SK-N-SH treated with all-trans-retinoic acid at 6 μM for 48 hours (cell line): ENCODE measurements around the gene C2CD4C.

Experiments
- ATAC-seq: fragments of 200-7000 bp; cut with Tn5 transposase; 3 replicates; pipeline ENCODE4 v1.9.1; 2020; ENCODE audit warnings: mild to moderate bottlenecking, moderate library complexity
- ARNTL ChIP-seq: fragments of 450-650 bp; formaldehyde crosslinking; IDR thresholded peaks from 2 replicates; pipeline ENCODE4 v1.5.0; 2020; ENCODE audit warnings: low read depth, mild to moderate bottlenecking, moderate library complexity, borderline replicate concordance
- BACH2 ChIP-seq: fragments of 250-450 bp; sonication (Bioruptor Pico); IDR thresholded peaks from 2 replicates; pipeline ENCODE4 v1.9.0; 2021; ENCODE audit warnings: mild to moderate bottlenecking, borderline replicate concordance
- CSDC2 ChIP-seq: fragments of 250-450 bp; sonication (Bioruptor Pico); IDR thresholded peaks from 2 replicates; pipeline ENCODE4 v1.5.0; 2020; ENCODE audit warnings: mild to moderate bottlenecking, moderate library complexity
- ESRRG ChIP-seq: fragments of 250-450 bp; sonication (Bioruptor Pico); IDR thresholded peaks from 2 replicates; pipeline ENCODE4 v1.6.1; 2021; ENCODE audit warnings: mild to moderate bottlenecking
- ISL1 ChIP-seq: fragments of 250-450 bp; sonication (Bioruptor Pico); IDR thresholded peaks from 2 replicates; pipeline ENCODE4 v2.1.2; 2022; ENCODE audit warnings: mild to moderate bottlenecking, moderate library complexity
- OSR1 ChIP-seq: fragments of 250-450 bp; sonication (Bioruptor Pico); IDR thresholded peaks from 2 replicates; pipeline ENCODE4 v1.8.0; 2022; ENCODE audit warnings: moderate library complexity, mild to moderate bottlenecking, inconsistent platforms
- RARB ChIP-seq: fragments of 250-450 bp; sonication (Bioruptor Pico); IDR thresholded peaks from 2 replicates; pipeline ENCODE4 v1.8.0; 2021; ENCODE audit warnings: mild to moderate bottlenecking, moderate library complexity
- SNAI2 ChIP-seq: fragments of 250-450 bp; sonication (Bioruptor Pico); IDR thresholded peaks from 2 replicates; pipeline ENCODE4 v1.5.0; 2020; ENCODE audit warnings: mild to moderate bottlenecking, moderate library complexity
- TCF4 ChIP-seq: fragments of 250-450 bp; sonication (Bioruptor Pico); IDR thresholded peaks from 2 replicates; pipeline ENCODE4 v1.8.0; 2021; ENCODE audit warnings: mild to moderate bottlenecking, moderate library complexity, borderline replicate concordance
- TOX ChIP-seq: fragments of 250-450 bp; sonication (Bioruptor Pico); IDR thresholded peaks from 2 replicates; pipeline ENCODE4 v1.8.0; 2021; ENCODE audit warnings: mild to moderate bottlenecking, moderate library complexity, borderline replicate concordance
- ZC3H10 ChIP-seq: fragments of 250-450 bp; sonication (Bioruptor Pico); IDR thresholded peaks from 2 replicates; pipeline ENCODE4 v1.5.1; 2021; ENCODE audit warnings: mild to moderate bottlenecking, moderate library complexity
- ZFP3 ChIP-seq: fragments of 250-450 bp; sonication (Bioruptor Pico); IDR thresholded peaks from 2 replicates; pipeline ENCODE4 v1.5.0; 2020; ENCODE audit warnings: mild to moderate bottlenecking, moderate library complexity
- ZFP30 ChIP-seq: fragments of 450-650 bp; formaldehyde crosslinking; IDR thresholded peaks from 2 replicates; pipeline ENCODE4 v1.5.0; 2022; ENCODE audit warnings: mild to moderate bottlenecking, moderate library complexity
- ZNF565 ChIP-seq: fragments of 450-650 bp; formaldehyde crosslinking; conservative IDR thresholded peaks from 2 replicates; pipeline ENCODE4 v1.5.0; 2020; ENCODE audit warnings: low read depth, mild to moderate bottlenecking, moderate library complexity
- ZNF70 ChIP-seq: fragments of 450-650 bp; formaldehyde crosslinking; IDR thresholded peaks from 2 replicates; pipeline ENCODE4 v1.5.0; 2020; ENCODE audit warnings: mild to moderate bottlenecking, moderate library complexity
- ZNF8 ChIP-seq: fragments of 450-650 bp; formaldehyde crosslinking; IDR thresholded peaks from 2 replicates; pipeline ENCODE4 v1.5.0; 2020; ENCODE audit warnings: mild to moderate bottlenecking, moderate library complexity
- TF ChIP-seq, protein P1 (sequence below): fragments of 250-450 bp; sonication (Bioruptor Pico); IDR thresholded peaks from 2 replicates; pipeline ENCODE4 v1.8.0; 2021; ENCODE audit warnings: low read depth, mild to moderate bottlenecking, moderate library complexity, borderline replicate concordance
- TF ChIP-seq, protein P2 (sequence below): fragments of 250-450 bp; sonication (Bioruptor Pico); IDR thresholded peaks from 2 replicates; pipeline ENCODE4 v1.5.1; 2021; ENCODE audit warnings: mild to moderate bottlenecking, moderate library complexity
- TF ChIP-seq, protein P3 (sequence below): fragments of 250-450 bp; sonication (Bioruptor Pico); IDR thresholded peaks from 2 replicates; pipeline ENCODE4 v1.5.0; 2020; ENCODE audit warnings: mild to moderate bottlenecking, moderate library complexity
- TF ChIP-seq, protein P4 (sequence below): fragments of 250-450 bp; sonication (Bioruptor Pico); IDR thresholded peaks from 2 replicates; pipeline ENCODE4 v1.5.1; 2020; ENCODE audit warnings: low read depth, mild to moderate bottlenecking, moderate library complexity
- TF ChIP-seq, protein P5 (sequence below): fragments of 250-450 bp; sonication (Bioruptor Pico); IDR thresholded peaks from 2 replicates; pipeline ENCODE4 v1.8.0; 2020; ENCODE audit warnings: mild to moderate bottlenecking, moderate library complexity, borderline replicate concordance

C2CD4C gene

DNA sequence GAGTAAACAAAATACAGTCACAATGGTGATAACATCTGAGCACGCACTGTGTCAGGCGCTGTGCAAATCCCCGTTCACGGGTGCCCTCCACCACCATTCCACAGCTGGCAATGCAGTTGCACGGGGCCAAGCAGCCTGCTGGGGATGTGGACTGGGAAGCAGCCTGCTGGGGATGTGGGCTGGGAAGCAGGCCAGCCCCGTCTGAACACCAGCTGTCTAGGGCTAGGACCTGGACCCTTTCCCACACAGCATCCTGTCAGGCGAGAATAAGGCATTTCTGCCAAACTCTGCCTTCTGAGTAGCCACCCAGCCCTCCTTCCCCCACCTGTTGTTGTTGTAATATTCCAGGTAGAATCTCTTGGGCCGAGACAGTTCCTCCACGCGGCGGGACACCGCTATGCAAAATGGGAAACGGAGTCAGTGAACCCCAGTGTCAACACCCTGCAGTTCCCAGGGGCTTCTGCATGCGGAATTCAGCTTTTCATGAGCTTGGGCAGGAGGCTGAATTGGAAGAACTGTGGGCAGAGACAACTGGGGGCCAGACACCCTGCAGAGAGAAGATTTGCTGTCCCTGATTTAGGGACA, 36.5 kb downstream of the C2CD4C start:
- TF ChIP-seq RARB (CRISPR knock-in tag) (no peak), TCF4 (CRISPR knock-in tag) (no peak), ZFP30 (no peak), ZC3H10 (CRISPR knock-in tag) (no peak), ESRRG (CRISPR knock-in tag) (no peak), OSR1 (no peak), BACH2 (CRISPR knock-in tag) (no peak), ZNF8 (no peak), ZFP3 (no peak), SNAI2 (CRISPR knock-in tag) (no peak), ISL1 (no peak), ARNTL (no peak), TOX (CRISPR knock-in tag) (no peak), CSDC2 (CRISPR knock-in tag) (no peak), ZNF70 (no peak), ZNF565 (CRISPR knock-in tag) (no peak)
- TF ChIP-seq, protein P1, sequence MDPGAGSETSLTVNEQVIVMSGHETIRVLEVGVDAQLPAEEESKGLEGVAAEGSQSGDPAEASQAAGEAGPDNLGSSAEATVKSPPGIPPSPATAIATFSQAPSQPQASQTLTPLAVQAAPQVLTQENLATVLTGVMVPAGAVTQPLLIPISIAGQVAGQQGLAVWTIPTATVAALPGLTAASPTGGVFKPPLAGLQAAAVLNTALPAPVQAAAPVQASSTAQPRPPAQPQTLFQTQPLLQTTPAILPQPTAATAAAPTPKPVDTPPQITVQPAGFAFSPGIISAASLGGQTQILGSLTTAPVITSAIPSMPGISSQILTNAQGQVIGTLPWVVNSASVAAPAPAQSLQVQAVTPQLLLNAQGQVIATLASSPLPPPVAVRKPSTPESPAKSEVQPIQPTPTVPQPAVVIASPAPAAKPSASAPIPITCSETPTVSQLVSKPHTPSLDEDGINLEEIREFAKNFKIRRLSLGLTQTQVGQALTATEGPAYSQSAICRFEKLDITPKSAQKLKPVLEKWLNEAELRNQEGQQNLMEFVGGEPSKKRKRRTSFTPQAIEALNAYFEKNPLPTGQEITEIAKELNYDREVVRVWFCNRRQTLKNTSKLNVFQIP (CRISPR knock-in tag) = no peak
- TF ChIP-seq, protein P2, sequence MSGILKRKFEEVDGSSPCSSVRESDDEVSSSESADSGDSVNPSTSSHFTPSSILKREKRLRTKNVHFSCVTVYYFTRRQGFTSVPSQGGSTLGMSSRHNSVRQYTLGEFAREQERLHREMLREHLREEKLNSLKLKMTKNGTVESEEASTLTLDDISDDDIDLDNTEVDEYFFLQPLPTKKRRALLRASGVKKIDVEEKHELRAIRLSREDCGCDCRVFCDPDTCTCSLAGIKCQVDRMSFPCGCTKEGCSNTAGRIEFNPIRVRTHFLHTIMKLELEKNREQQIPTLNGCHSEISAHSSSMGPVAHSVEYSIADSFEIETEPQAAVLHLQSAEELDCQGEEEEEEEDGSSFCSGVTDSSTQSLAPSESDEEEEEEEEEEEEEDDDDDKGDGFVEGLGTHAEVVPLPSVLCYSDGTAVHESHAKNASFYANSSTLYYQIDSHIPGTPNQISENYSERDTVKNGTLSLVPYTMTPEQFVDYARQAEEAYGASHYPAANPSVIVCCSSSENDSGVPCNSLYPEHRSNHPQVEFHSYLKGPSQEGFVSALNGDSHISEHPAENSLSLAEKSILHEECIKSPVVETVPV (CRISPR knock-in tag) = no peak
- TF ChIP-seq, protein P3, sequence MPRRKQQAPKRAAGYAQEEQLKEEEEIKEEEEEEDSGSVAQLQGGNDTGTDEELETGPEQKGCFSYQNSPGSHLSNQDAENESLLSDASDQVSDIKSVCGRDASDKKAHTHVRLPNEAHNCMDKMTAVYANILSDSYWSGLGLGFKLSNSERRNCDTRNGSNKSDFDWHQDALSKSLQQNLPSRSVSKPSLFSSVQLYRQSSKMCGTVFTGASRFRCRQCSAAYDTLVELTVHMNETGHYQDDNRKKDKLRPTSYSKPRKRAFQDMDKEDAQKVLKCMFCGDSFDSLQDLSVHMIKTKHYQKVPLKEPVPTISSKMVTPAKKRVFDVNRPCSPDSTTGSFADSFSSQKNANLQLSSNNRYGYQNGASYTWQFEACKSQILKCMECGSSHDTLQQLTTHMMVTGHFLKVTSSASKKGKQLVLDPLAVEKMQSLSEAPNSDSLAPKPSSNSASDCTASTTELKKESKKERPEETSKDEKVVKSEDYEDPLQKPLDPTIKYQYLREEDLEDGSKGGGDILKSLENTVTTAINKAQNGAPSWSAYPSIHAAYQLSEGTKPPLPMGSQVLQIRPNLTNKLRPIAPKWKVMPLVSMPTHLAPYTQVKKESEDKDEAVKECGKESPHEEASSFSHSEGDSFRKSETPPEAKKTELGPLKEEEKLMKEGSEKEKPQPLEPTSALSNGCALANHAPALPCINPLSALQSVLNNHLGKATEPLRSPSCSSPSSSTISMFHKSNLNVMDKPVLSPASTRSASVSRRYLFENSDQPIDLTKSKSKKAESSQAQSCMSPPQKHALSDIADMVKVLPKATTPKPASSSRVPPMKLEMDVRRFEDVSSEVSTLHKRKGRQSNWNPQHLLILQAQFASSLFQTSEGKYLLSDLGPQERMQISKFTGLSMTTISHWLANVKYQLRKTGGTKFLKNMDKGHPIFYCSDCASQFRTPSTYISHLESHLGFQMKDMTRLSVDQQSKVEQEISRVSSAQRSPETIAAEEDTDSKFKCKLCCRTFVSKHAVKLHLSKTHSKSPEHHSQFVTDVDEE (CRISPR knock-in tag) = no peak
- TF ChIP-seq, protein P4, sequence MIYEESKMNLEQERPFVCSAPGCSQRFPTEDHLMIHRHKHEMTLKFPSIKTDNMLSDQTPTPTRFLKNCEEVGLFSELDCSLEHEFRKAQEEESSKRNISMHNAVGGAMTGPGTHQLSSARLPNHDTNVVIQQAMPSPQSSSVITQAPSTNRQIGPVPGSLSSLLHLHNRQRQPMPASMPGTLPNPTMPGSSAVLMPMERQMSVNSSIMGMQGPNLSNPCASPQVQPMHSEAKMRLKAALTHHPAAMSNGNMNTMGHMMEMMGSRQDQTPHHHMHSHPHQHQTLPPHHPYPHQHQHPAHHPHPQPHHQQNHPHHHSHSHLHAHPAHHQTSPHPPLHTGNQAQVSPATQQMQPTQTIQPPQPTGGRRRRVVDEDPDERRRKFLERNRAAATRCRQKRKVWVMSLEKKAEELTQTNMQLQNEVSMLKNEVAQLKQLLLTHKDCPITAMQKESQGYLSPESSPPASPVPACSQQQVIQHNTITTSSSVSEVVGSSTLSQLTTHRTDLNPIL (CRISPR knock-in tag) = no peak
- peak; percentile 28; the same call in 1 of the 3 replicates for ATAC-seq

DNA sequence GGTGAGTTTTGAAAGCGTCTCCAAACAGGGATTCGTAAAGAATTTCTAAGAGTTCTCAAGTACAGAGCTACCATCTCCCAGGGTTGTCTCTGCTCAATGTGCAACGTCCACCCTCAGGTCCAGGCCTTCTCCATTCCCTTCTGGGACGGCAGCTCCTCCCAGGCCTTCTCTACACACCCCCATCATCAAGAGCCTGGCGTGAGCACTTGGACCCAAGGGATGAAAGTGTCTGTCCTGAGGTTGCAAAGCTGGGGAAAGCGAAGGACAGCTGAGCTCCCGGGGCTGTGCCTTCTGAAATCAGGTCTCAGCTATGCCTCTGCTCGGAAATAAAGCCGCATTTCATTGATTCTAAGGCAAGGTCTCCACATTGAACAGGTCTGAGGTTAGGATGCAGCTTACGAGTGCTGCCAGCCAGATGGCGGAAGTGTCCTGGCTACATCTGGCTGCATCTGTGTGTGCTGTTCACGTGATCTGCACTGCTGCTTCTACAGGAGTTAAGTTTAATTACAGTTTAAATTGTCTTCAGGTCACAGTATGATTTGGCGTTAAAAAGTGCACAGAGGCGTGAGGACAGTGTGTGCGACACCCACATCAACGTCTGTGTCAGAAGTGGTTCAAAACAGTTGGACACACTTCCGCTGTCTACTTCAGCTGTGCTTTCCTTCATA, 37.3 kb downstream of the C2CD4C start:
- TF ChIP-seq SNAI2 (CRISPR knock-in tag) = no peak
- no peak for TF ChIP-seq ESRRG (CRISPR knock-in tag)
- TF ChIP-seq ZFP30 = no peak
- no peak for TF ChIP-seq TOX (CRISPR knock-in tag)
- no peak for TF ChIP-seq ZNF70
- TF ChIP-seq, protein P2 (CRISPR knock-in tag) = no peak
- TF ChIP-seq ARNTL = no peak
- TF ChIP-seq, protein P5, sequence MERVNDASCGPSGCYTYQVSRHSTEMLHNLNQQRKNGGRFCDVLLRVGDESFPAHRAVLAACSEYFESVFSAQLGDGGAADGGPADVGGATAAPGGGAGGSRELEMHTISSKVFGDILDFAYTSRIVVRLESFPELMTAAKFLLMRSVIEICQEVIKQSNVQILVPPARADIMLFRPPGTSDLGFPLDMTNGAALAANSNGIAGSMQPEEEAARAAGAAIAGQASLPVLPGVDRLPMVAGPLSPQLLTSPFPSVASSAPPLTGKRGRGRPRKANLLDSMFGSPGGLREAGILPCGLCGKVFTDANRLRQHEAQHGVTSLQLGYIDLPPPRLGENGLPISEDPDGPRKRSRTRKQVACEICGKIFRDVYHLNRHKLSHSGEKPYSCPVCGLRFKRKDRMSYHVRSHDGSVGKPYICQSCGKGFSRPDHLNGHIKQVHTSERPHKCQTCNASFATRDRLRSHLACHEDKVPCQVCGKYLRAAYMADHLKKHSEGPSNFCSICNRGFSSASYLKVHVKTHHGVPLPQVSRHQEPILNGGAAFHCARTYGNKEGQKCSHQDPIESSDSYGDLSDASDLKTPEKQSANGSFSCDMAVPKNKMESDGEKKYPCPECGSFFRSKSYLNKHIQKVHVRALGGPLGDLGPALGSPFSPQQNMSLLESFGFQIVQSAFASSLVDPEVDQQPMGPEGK (CRISPR knock-in tag) = no peak
- TF ChIP-seq BACH2 (CRISPR knock-in tag) = no peak

More for the DNA sequence above, 37.3 kb downstream of the C2CD4C start:
- no peak; the same call in 2 of the 3 replicates for ATAC-seq
